GM21529 (cell line): Measurements from ENCODE around the gene CTSO.
A peak's percentile ranks its signal among the peaks of the same experiment; 100 is the strongest.

ENCODE experiments used
- ATAC-seq: cut with Tn5 transposase; IDR thresholded peaks from one replicate; pipeline ENCODE4 v1.9.1; 2021; ENCODE audit not compliant: unreplicated experiment

Gene CTSO

GRCh38 chr4:155953151-155954117 is at the start of gene CTSO:
Gene CTSO (minus strand): TSS chr4:155953866. CDS start chr4:155953847, 19 bp downstream.
- peak; percentile 94 for ATAC-seq

- ATAC-seq: no peak
Measured at GRCh38 chr4:156000491-156000890, 46.8 kb upstream of the CTSO start.

GRCh38 chr4:155999725-156000124 is 46.1 kb upstream of the CTSO start:
- ATAC-seq: no peak

GRCh38 chr4:155995069-155995468 is 41.4 kb upstream of the CTSO start:
- ATAC-seq: no peak

- no peak for ATAC-seq
Measured at GRCh38 chr4:155984106-155984797, 30.6 kb upstream of the CTSO start.

- ATAC-seq: no peak
Measured at GRCh38 chr4:155982736-155983385, 29.2 kb upstream of the CTSO start.

- ATAC-seq: no peak
Measured at GRCh38 chr4:155978810-155979209, 25.1 kb upstream of the CTSO start.

- ATAC-seq: no peak
Measured at GRCh38 chr4:155975511-155975910, 21.8 kb upstream of the CTSO start.

- no peak for ATAC-seq
Measured at GRCh38 chr4:155974996-155975395, 21.3 kb upstream of the CTSO start.

GRCh38 chr4:155974476-155974749 is 20.7 kb upstream of the CTSO start:
- ATAC-seq: peak; percentile 96

GRCh38 chr4:155973639-155974475 is 20.2 kb upstream of the CTSO start:
- ATAC-seq: peak; percentile 22

- ATAC-seq: peak; percentile 55
Measured at GRCh38 chr4:155972098-155972497, 18.4 kb upstream of the CTSO start.

GRCh38 chr4:155966731-155967395 is 13.2 kb upstream of the CTSO start:
- no peak for ATAC-seq

- no peak for ATAC-seq
Measured at GRCh38 chr4:155966171-155966570, 12.5 kb upstream of the CTSO start.

GRCh38 chr4:155964016-155964891 is 10.6 kb upstream of the CTSO start:
- no peak for ATAC-seq

- no peak for ATAC-seq
Measured at GRCh38 chr4:155962767-155963166, 9.1 kb upstream of the CTSO start.

- no peak for ATAC-seq
Measured at GRCh38 chr4:155961575-155961974, 7.9 kb upstream of the CTSO start.

- ATAC-seq: no peak
Measured at GRCh38 chr4:155960522-155960921, 6.9 kb upstream of the CTSO start.

- ATAC-seq: no peak
Measured at GRCh38 chr4:155959417-155959816, 5.8 kb upstream of the CTSO start.
